ENCODE data around the gene CCDC106.

CCDC106 gene

DNA sequence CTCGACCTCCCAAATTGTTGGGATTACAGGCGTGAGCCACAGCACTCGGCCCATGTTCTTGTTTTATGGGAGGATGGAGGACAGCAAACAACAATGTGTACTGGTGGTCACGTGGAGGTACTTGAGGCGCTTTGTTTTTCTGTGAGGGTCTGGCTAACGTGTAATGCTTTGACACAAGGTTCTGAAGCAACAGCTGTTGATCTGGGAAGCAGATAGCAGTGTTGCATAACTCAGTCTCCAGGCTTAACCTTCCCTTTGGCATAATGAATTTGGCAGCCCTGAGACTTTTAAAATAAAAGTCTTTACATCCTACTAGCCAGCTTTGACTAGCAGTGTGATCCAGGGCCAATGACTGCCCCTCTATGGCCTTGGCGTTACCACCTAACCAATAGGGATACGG is 14.2 kb upstream of the CCDC106 start:
- in situ Hi-C loops (cut with MboI; ENCODE audit: low sequenced_read_pairs), result no loop called here

DNA sequence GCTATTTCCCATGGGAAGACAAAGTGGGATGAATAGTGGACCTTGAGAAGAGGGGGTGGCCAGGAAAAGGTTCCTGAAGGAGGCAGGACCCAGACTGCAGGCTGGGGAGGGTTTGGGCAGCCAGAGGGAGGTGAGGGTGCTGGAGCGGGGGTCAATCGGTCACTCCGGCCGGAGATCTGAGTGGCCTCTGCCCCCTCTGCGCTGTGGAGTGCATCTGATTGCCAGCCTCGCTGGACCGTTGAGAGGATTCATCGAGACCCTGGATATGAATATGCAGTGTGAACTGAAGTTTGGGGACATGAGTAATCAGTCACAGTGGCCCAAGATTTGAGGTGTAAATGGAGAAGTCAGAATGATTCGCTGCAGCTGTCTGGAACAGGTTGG is 12.7 kb upstream of the CCDC106 start:
- in situ Hi-C loops (cut with MboI; ENCODE audit: low sequenced_read_pairs), result no loop called here

DNA sequence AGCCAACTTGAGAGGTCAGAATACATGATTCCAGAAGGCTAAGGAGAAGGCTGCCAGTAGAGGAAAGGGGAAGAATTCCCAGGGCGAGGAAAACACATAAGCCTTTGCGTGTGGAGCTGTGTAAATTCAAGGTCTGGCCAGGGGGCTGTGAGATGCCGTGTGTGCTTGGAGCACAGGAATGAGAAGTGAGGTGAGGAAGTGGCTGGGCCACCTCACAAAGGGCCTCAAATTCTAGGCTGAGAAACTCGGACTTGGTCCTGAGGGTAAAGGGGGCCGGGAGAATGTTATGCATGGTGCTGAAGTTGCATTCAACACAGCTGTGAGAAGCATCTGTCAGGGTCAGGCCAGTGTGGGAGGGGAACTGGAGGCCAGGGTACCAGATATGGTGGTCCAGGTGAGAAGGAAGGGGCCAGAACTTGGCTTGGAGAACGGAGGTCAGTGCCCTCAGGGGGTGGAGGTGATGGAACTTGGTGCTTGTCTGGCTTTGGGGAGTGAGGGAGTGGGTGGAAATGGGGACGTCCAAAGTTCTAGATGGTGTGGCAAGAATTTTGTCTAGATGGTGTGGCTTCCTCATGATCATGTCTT is 12.1 kb upstream of the CCDC106 start:
- in situ Hi-C loops (cut with MboI; ENCODE audit: low sequenced_read_pairs), result no loop called here

DNA sequence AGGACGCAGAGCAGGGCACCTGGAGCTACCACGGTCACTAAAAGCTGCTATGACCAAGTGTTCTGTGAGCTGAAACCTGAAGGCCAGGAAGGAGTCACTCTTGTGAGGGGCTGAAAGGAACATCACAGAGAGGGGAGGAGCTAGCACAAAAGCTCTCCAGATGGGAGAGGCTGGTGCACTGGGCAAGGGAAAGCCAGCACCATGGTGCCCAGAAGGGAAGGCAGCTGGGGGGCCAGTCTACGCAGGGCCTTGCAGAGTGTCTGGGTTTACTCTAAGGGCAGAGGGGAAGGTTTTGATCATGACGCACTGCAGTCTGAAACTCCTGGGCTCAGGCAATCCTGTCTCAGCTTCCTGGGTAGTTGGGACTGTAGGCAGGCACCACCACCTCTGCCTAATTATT is 11.3 kb upstream of the CCDC106 start:
- in situ Hi-C loops (cut with MboI; ENCODE audit: low sequenced_read_pairs), result no loop called here

DNA sequence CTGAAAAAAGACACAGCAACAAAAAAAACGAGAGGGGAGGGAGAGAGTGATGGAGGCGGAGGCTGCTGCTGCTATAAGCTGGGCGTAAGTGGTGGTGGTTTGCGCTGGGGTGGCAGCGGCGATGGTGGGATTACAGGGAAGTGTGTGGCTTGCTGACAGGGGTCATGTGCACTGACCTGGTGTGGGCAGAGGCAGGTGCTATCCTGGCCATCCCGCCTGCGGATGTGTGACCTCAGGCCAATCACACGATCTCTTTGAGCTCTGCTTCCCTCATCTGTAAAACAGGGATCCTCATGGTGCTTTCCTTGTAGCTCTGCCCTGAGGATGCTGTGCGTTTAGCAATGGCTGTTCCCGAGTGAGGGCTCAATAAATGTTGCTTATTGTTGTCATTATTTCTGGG is 10.5 kb upstream of the CCDC106 start:
- in situ Hi-C loops (cut with MboI; ENCODE audit: low sequenced_read_pairs), result no loop called here

DNA sequence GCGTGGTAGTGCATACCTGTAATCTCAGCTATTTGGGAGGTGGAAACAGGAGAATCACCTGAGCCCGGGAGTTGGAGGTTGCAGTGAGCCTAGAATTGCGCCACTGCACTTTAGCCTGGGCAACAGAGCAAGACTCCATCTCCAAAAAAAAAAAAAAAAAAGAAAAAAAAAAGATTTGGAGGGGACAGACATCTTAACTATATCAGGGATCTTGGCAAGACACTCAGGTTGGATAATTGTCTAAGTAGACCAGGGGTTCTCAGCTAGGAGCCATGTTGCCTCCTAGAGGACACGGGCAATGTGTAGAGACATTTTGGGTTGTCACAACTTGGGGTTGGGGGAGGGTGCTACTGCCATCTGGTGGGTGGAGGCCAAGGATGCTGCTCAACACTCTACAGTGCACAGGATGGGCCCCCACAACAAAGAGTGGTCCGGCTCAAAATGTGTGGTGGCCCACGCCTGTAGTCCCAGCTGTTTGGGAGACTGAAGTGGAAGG is 9.1 kb upstream of the CCDC106 start:
- in situ Hi-C loops (cut with MboI; ENCODE audit: low sequenced_read_pairs), result no loop called here

DNA sequence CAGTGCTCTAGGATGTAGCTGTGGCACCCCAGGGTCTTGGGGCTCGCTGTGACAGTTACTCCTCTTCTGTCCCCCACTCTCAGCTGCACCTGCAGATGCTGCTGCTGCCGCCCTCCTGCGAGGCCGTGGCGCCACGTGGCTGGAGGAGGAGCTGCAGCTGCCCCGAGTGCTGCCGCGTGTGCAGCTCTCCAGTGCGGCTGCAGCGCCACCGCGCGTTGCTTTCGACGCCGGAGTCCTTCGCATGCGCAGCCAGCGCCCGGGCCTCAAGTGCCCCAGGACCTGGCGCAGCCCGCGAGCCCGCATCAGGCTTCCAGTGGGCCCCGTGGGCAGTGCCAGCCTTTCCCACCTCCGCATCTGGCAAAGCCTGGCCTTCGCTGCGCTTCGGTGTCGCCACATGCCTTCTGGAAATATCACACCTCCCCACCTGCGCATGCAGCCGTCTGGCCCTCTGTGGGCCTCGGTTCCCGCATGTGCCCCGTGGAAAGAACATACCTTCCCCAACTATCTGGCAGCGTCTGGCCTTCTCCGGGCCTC is 7.9 kb upstream of the CCDC106 start:
- in situ Hi-C loops (cut with MboI; ENCODE audit: low sequenced_read_pairs), result no loop called here

DNA sequence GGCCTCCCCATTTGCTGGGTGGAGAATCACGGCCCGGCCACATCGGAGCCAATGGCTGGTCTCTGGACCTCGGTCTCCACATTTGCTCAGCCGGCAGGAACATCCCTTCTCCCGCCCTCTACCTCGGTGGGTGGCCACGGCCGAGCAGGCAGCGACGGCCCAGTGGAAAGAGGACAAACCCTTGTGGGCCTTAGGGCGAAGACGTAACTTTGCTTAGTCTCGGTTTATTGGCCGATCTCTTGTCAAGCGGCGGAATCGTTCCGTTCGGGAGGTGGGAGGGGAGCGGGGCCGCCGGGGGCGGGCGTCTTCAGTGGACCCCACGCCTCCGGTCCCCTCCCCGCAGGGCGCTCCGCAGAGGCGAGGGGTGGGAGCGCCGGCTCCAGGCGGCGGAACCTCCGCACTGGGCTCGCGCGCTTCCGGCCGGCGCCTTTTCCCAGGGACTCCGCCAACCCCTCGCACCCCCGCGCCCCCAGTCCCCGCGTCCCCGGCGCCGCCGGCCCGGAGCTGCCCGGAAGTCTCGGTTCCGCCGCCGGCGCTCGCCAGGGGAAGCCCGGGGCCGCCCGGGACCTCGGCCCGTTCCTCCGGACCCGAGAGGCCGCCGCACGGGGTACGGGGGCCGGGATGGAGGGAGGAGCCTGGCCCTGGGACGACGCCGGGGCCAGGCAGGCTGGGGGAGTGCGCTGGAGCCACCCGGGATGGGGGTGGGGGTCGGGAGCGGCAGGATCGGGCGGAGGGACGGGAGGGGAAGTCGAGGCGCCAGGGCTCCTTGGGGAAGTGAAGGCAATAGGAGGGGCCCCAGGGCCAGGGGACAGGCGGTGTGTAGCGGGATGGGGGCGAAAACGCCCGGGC is 7.2 kb upstream of the CCDC106 start, which contains the start of gene ZNF580:
Gene ZNF580 (plus strand): TSS at position 426 of the 849 bp plus-strand sequence. CDS start 1,507 bp downstream, outside the sequence.
- in situ Hi-C loops (cut with MboI; ENCODE audit: low sequenced_read_pairs), result no loop called here

DNA sequence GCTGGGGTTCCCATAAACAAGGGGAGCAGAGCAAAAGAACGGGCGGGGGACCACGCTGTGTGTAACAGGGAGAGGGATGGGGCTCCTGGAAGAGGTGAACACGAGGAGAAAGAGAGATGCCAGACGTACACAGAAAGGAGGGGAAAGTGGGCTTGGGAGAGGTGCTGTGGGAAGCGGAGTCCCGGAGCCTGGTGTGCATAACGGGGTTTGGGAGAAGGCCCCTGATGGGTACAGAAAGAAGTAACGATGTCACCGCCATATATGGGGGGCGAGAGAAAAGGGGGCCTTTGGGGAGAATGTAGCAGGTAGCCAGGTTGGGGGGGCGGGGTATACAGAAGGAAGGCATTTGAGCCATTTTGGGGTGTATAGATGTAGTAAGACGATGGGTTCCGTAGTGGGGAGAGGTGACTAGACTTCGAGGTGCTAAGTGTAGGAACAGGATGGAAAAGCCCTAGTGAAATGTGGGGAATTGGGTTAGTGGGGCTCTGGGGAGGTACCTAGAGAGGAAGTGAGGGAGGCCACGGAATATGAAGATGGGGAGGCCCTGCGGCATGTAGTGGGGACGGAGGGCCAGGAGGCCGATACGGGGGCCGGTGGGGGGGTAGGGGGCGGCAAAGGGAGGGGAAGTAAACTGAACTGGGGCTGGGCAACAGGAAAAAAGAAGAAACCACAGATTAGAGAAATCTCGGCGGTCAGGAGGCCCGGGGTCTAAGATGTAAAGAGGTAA is 6.4 kb upstream of the CCDC106 start:
- in situ Hi-C loops (cut with MboI; ENCODE audit: low sequenced_read_pairs), result no loop called here

DNA sequence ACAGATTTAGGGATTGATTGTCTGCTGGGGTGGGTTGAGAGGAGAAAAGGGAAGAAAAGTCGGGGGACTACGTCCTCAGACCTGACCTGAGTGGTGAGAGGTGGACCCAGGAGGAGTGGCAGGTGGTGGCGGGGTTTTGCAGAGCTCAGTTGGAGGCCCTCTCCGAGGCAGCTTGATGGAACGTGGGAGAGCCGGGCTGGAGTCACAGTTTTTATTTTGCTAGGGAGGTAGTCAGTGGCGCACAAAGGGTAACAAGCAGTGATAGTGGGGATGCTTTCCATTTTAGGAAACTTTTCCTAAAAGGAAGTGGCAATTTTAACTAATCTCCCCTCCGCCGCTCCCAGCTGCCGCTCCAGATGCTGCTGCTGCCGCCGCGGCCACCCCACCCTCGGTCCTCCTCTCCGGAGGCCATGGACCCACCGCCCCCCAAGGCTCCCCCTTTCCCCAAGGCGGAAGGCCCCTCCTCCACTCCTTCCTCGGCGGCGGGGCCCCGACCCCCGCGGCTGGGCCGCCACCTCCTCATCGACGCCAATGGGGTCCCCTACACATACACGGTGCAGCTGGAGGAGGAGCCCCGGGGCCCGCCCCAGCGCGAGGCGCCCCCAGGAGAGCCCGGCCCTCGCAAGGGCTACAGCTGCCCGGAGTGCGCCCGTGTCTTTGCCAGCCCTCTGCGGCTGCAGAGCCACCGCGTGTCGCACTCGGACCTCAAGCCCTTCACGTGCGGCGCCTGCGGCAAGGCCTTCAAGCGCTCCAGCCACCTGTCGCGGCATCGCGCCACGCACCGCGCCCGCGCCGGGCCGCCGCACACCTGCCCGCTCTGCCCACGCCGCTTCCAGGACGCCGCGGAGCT is 5.6 kb upstream of the CCDC106 start:
- in situ Hi-C loops (cut with MboI; ENCODE audit: low sequenced_read_pairs), result no loop called here

DNA sequence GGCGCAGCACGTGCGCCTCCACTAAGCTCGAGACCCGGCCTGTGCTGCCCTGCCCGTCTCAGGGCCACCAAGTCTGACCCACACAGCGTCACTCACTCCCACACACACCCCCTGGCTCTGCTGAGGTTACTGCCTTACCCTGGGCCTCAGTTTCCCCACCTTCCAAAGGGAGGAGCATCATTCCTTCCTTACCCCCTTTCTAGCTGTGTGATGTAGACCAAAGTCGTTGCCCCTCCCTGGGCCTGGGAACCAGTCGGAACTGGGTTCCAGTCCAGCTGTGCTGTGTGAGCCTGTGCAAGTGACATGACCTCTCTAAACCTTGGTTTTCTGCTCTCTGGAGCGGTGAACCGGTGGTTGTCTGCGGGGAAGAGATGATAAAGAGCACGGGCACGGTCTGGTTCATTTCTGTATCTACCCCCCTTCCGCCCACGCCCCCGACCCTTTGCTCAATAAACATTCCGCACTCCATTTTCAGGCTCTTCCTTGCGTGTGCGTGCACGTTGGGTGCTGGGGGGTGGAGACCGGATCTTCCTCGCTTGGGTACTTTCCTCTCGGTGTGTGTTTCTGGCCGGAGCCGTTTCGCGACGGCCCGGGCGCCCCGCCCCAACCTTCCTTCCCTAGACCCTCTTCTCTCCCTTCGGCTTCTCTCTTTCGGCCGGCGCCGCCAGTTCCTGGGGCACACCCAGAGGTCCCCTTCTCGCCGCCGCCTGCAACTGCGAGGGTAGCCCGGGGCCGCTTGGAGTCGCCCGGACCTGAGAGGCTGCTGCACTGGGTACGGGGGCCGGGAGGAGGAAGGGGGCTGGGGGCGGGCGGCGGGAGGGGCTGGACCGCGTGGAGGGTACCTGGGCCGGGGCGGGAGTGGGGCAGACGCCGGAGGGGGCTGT is 4.8 kb upstream of the CCDC106 start, which contains the start of gene ZNF581:
Gene ZNF581 (plus strand): TSS at position 647 of the 884 bp plus-strand sequence. CDS start 923 bp downstream, outside the sequence.
- in situ Hi-C loops (cut with MboI; ENCODE audit: low sequenced_read_pairs), result no loop called here

DNA sequence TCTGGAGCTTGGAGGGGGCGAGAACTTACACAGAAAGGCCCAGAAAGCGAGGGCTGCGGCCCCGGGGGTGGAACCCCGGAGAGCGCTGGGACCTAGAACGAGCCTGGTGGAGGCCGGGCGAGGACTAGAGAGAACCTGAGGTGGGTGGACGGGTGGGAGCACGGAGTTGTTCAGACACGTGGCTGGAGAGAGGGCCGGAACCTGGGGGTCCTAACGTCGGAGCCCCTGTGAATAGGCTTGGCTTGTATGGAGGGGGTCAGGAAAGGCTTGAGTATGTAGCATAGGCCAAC is 4.2 kb upstream of the CCDC106 start:
- in situ Hi-C loops (cut with MboI; ENCODE audit: low sequenced_read_pairs), result no loop called here

DNA sequence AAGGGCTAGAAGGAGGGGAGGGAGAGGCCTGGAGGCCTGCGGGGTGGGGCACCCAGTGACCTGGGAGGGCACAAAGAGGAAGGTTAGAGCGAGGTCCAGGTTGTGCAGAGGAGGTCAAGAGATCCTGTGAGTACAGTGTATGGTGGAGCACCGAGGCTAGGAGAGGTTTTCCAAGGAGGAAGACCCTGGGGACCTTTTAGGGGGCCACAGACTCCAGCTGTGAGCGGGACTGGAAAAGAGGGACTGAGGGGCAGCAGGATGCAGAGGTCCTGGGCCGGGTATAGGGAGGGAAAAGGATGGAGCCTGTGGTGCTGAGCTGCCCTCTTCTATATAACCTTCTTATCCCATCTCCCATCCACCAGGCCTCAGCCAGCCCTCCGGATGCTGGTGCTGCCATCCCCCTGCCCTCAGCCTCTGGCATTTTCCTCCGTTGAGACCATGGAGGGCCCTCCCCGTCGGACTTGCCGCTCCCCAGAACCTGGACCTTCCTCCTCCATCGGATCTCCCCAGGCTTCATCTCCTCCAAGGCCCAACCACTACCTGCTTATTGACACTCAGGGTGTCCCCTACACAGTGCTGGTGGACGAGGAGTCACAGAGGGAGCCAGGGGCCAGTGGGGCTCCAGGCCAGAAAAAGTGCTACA is 3.7 kb upstream of the CCDC106 start:
- in situ Hi-C loops (cut with MboI; ENCODE audit: low sequenced_read_pairs), result no loop called here

DNA sequence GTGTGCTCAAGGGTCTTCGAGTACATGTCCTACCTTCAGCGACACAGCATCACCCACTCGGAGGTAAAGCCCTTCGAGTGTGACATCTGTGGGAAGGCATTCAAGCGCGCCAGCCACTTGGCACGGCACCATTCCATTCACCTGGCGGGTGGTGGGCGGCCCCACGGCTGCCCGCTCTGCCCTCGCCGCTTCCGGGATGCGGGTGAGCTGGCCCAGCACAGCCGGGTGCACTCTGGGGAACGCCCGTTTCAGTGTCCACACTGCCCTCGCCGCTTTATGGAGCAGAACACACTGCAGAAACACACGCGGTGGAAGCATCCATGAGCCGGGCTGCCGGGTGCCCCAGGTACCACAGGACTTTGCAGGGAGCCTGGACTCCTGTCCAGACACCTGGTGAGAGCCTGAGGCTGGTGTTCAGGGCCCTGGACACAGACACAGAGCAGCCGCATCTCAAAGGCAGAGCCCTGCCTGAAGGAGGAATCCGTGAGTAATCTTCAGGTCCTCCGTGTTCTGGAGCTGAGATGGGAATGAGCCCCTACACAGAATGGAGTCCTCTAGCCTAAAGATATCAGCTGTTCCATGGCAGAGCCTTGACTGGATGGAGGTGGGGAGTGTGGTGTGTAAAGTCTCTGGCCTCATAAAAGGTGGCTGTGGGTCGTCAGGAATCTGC is 3.0 kb upstream of the CCDC106 start:
- in situ Hi-C loops (cut with MboI; ENCODE audit: low sequenced_read_pairs), result no loop called here

DNA sequence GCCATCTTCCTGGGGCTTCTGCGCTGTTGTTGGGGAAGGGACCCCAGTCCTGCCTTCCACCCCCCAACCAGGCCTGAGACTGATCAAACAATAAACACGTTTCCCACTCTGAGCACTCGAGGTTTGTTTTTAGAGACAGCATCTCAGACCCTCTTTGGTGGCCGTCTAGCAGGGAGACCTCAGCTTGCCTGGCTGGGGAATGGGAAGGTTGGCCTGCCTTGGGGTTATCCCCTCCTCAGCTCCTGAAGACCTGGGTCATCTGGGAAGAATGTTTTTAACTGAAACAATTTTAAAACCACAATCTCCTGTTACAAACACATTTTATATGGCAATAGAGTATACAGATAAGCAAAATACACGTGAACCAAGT is 2.5 kb upstream of the CCDC106 start:
- in situ Hi-C loops (cut with MboI; ENCODE audit: low sequenced_read_pairs), result no loop called here

DNA sequence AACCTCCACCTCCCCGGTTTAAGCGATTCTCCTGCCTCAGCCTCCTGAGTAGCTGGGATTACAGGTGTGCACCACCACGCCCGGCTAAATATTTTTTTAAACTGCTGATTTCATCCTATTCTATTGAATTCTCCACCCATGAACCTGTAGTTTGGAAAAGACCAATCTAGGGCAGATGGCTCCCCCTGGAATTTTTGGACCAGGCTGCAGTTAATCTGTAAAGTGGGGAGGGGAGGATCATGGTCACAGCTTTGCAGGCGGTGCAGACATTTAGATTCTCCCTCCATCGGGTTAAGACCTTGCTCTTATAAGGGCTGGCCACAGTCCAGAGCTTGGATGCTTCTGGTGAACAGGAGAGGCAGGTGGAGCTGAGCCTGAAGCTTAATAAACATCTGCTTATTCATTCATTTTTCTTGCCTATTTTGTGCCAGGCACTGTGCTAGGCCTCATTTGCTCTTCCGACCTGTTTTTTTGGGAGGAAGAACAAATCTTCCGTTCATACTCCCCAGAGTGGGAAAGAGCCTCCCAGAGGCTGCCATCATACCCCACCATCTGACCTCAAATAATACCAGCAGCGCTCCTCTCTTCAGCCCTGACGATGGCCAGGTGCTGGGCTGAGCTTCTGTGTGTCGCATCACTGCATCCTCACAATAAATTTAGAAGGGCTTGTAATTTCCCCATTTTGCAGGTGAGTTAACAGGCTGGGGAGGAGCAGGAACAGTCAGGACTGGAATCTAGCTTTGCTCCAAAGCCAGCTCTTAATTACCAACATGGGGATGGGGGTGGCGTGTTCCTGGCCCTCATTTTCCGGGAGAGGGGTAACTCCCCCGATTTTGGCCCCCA is 902 bp upstream of the CCDC106 start:
- in situ Hi-C loops (cut with MboI; ENCODE audit: low sequenced_read_pairs), result no loop called here

DNA sequence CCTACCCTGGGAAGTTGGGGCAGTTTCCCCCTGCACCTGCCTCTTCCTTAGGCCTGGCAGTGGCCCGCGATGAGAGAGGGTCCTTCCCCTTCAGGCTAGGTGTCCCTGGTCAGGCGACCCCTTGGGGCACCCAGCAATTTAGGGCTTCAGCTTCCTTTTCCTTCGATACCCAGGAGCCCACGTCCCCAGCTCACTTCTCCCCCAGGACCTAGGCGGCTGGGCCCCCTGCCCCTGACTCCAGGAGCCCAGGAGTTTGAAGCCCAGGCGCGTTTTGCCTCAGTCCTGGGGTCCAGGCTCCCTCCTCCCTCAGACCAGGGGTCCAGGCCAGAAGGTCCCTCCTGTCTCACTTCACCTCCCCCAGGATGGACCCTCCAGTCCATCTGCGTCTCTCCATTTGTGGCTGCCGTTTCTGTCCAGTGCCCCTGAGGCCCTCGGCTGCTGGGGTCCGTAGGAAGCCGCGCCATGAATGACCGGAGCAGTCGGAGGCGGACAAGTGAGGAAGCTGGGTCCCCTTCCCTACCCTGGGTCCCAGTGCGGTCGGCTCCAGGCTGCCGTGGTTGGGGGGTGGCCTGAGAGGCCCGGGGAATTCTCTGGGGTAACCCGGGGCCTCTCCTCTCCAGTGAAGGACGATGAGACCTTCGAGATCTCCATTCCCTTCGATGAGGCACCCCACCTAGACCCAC is 714 bp downstream of the CCDC106 start:
- in situ Hi-C loops (cut with MboI; ENCODE audit: low sequenced_read_pairs), result no loop called here
